HG03066 (cell line): Measurements from ENCODE around the gene ZNF578.
"Not testable (repeated sequence)": the region's sequence is repeated elsewhere in the genome, so short reads cannot be mapped to it uniquely, and the experiment has no call there.

ENCODE experiments used
- ATAC-seq: cut with Tn5 transposase; IDR thresholded peaks from one replicate; pipeline ENCODE4 v1.9.1; 2021; ENCODE audit warnings: low read depth; ENCODE audit not compliant: unreplicated experiment

ZNF578 gene

DNA sequence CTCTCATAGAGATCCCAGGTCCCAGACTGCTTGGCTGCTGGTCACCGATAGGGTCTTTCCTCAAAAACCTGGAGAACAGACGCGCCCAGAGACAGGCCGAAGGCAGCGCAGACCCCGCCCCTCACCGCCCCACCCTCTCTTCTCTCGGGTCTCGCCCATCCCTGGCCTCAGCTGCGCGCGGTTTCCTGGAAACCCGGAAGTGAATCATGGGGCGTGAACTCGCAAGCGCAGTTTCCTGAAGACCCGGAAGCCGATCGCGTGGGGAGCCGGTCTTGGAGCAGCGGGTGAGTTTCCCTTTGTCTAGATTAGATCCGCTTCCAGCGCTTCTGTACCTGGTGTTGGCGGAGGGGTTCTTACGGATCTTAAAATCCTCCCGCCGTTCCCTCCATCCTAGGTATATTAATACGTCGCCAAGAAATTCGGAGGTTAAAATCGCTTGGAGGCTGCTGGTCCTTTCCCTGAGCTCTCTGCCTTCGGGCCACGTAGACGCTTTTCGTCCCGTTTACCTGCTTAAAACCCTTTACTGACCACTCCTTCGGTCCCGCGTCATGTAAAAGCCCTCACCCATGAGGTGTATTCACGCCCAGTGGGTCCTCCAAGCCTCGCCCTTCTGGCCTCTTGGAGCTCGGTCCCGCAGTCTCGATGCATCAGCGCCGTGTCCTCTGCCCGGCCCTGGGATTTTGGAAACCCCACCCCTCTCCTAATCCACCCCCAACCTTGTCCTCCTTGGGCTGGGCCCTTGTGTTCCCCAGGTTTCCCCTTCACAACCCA, at the start of gene ZNF578:
TSS of gene ZNF578 (plus strand) at position 230 of the 771 bp plus-strand sequence. CDS start 48,293 bp downstream, outside the sequence.
- ATAC-seq, result no peak

DNA sequence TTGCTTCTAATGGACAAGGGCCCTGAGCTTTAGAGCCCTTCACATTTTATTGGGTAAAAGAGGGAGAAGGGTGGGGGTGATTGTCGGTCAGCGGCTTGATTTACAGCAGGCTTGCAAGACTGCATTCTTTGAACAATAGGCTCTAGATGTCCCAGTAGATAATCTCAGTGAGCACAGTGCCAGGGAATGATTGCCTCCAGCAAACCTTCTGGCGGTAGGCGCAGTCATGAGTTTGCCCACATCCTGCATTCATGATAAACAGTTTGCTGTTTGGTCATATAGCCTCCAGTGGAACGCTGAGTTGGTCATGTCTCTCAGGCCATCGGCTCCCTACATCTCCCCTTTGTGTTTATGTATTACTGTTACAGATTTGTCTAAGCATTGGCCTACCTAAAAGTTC, 43.1 kb upstream of the ZNF578 start:
- no peak for ATAC-seq

DNA sequence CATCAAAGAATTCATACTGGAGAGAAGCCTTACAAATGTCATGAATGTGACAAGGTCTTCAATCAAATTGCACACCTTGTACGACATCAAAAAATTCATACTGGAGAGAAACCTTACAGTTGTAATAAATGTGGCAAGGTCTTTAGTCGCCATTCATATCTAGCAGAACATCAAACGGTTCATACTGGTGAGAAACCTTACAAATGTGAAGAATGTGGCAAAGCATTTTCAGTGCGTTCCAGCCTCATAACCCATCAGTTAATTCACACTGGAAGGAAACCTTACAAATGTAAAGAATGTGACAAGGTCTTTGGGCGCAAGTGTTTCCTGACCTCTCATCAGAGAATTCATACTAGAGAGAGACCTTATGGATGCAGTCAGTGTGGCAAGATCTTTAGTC, 37.6 kb upstream of the ZNF578 start:
- no peak for ATAC-seq

DNA sequence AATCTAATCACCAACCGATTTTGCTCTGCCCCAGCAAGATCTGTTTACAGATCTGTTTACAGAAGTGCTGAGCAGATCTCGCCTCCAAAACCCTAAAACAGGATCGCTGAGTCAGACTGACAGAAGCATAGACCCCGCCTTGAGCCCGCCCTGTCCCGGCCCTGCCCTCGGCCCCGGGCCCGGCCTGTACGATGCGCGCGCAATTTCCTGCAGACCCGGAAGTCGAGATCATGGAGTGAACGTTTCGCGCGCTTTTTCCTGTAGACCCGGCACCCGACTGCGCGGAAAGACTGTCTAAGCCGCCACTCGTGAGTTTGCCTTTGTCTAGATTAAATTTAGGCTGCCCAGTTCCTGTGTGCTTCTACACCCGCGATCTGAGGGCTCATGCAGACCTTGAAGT, 24.4 kb upstream of the ZNF578 start, which contains the start of gene ZNF534:
TSS of gene ZNF534 (plus strand) at position 212 of the 400 bp plus-strand sequence. CDS start 2,327 bp downstream, outside the sequence.
- no peak for ATAC-seq

DNA sequence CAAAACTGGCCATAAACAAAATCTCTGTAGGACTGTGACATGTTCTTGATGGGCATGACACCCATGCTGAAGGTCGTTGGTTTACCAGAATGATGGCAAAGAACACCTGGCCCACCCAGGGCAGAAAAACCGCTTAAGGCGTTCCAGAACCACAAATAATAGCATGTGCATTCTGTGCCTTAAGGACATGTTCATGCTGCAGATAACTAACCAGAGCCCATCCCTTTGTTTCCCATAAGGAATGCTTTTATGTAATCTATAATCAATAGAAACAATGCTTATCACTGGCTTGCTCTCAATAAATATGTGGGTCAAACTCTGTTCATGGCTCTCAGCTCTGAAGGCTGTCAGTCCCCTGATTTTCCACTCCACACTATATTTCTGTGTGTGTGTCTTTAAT, 11.2 kb upstream of the ZNF578 start:
- no peak for ATAC-seq

DNA sequence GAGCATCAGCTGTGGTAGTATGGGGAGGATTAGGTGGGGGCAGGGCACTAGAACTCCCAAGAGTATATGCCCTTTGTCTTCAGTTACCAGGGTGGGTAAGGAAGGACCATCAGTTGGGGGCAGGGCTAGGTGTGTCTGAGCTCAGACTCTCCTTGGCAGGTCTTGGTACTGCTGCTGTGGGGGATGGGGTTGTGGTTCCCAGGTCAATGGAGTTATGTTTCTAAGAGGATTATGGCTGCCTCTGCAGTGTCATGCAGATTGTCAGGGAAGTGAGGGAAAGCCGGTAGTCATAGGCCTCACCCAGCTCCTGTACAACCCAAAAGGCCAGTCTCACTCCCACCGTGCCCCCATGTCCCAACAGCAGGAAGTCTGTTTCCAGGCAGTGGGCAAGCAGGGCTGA, 8.8 kb upstream of the ZNF578 start:
- no peak for ATAC-seq

DNA sequence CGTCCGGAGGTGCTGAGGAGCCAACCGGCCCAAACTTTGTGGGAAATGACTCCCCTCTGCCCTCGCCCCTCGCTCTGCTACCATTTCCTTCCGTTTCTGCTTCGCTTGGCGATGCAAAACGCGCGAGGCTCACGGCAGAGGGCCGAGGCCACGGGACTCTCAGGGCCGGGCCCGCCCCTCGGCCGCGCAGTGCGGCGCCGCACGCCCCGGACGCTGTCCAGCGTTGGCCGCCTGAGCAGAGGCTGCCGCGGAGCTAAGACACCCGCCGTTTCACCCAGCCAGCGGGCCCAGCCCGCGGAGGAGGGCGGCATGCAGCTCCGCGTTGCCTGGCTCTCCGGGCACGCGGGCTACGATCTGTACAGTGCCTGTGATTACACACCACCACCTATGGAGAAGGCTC, 2.1 kb upstream of the ZNF578 start:
- ATAC-seq, result no peak

DNA sequence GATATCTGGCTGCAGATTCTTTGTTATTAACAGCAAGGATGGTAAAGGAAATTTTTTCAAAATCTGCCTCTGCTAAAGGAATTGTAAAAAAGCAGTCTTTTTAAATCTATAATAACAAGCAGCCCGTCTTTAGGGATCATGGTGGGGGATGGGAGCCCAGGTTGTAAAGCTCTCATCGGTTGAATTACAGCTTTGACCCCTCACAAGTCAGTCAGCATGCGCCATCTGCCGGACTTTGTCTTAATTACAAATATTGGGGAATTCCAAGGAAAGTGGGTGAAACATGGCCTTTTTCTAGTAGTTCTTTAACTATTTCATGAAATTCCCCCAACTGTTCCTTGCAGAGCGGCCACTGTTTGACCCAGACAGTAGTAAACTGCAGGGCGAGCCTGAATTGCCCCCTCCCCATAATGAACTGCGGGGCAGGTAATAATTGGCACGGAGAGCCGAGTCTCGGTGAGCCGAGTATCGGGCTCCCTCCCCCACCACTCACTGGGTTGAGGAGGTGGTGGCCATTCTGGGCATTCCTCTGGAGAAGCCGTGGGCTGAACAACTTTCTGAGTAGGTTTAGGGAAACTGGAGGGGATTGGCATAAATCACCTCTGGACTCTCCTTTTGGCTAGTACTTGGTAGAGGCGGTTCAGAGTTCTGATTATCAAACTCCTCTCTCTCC, 11.6 kb downstream of the ZNF578 start:
- no peak for ATAC-seq

DNA sequence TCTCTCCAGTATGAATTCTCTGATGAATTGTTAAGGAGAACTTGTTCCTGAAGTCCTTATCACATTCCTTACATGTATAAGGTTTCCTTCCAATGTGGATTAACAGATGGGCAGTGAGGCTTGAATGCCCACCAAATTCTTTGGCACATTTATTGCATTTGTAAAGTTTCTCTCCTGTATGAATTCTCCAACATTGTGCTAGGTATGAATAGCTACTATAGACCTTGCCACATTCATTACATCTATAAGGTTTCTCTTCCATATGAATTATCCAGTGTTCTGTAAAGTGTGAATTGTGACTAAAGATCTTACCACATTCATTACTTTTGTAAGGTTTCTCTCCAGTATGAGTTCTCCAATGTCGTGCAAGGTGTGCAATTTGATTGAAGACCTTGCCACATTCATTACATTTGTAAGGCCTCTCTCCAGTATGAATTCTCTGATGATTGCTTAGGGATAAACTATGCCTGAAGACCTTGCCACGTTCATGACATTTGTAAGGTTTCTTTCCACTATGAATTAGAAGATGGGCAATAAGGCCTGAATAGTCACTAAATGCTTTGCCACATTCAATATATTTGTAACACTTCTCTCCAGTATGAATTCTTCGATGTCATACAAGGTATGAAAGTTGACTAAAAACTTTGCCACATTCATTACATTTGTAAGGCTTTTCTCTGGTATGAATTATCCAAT, 20.4 kb downstream of the ZNF578 start:
- ATAC-seq, result no peak

DNA sequence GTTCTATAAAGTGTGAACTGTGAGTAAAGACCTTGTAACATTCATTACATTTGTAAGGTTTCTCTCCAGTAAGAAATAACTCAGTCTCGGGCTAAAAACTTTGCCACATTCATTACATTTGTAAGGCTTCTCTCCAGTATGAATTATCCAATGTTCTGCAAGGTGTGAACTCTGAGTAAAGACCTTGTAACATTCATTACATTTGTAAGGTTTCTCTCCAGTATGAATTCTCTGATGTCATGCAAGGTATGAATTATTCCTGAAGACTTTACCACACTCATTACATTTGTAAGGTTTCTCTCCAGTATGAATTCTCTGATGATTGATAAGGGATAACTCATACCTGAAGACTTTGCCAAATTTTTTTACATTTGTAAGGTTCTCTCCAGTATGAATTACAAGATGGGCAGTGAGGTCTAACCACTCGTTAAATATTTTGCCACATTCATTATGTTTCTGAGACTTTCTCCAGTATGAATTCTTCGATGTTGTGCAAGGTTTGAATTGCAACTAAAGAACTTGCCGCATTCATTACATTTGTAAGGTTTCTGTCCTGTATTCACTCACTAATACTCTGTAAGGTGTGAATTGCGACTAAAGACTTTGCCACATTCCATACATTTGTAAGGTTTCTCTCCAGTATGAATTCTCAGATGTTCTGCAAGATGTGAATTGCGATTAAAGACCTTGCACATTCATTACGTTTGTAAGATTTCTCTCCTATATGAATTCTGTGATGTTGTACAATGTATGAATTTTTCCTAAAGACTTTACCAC, 21.2 kb downstream of the ZNF578 start:
- no peak for ATAC-seq

DNA sequence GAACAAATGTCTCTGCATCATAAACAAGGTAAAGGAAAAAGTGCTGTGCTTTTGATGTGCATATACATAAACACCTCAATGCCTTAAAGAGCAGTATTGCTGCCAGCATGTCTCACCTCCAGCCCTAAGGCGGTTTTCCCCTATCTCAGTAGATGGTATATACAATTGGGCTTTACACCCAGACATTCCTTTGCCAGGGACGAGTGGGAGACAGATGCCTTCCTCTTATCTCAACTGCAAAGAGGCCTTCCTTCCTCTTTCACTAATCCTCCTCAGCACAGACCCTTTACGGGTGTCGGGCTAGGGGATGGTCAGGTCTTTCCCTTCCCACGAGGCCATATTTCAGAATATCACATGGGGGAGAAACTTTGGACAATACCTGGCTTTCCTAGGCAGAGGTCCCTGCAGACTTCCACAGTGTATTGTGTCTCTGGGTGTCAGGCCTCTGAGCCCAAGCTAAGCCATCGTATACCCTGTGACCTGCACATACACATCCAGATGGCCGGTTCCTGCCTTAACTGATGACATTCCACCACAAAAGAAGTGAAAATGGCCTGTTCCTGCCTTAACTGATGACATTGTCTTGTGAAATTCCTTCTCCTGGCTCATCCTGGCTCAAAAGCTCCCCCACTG, 30.9 kb downstream of the ZNF578 start:
- not testable (repeated sequence) for ATAC-seq

DNA sequence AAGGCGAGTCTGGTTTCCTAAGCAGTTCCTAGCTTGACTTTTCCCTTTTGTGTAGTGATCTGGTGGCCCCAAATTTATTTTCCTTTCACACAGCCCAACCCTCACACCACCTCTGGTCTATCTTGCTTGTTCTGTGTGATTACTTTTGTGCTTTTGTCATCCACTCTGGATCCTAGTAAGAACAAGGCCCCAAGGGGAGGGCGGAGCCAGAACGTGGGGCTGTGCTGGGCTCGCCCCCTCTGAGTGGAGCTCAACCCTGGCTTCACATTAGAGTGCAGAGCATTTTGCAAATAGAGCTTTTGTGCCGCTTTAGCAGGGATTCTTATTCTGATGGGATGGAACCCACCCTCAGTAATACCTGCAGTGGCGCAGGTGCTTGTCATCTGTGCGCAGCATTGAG, 31.7 kb downstream of the ZNF578 start:
- ATAC-seq, result not testable (repeated sequence)

DNA sequence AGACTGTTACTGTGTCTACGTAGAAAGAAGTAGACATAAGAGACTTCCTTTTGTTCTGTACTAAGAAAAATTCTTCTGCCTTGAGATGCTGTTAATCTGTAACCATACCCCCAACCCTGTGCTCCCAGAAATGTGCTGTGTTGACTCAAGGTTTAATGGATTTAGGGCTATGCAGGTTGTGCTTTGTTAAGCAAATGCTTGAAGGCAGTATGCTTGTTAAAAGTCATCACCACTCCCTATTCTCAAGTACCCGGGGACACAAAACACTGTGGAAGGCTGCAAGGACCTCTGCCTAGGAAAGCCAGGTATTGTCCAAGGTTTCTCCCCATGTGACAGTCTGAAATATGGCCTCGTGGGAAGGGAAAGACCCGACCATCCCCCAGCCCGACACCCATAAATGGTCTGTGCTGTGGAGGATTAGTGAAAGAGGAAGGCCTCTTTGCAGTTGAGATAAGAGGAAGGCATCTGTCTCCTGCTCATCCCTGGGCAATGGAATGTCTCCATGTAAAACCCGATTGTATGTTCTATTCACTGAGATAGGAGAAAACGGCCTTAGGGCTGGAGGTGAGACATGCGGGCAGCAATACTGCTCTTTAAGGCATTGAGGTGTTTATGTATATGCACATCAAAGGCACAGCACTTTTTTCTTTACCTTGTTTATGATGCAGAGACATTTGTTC, 32.3 kb downstream of the ZNF578 start:
- not testable (repeated sequence) for ATAC-seq

DNA sequence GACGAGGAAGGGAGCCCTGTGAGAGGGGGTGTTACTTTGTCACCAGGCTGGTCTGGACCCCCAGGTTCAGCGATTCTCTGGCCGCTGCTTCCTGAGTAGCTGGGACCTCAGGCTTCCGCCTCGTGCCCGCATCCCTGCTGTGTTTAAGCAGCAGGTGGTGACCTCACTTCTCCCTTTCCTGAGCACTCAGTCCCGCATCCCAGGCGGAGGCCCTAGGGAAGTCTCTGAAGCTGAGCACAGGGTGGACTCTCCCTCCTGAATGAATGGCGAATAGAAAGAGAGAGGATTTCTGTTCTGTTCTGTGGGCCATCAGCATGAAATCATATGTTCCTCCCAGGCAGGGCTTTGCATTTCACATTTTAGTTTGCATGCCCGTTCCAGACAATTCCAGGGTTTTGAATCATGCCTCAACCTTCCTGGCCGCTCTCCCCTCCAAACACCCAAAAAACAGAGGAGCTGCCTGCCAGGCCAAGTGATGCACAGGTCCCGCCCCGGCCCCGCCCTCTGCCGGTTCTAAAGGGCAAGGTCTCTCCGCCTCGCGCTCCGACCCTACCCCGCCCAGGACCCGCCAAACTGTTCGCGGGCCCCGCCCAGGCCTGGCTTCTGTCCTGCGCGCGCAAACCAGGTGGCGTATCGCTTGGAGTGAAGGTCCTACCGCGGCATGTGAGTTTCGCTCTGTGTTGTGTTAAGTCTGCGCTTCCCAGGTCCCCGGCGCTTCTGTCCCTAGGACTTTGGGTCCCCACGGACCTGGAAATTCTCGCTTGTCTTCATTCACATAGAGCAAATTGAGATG, 39.0 kb downstream of the ZNF578 start:
- no peak for ATAC-seq

DNA sequence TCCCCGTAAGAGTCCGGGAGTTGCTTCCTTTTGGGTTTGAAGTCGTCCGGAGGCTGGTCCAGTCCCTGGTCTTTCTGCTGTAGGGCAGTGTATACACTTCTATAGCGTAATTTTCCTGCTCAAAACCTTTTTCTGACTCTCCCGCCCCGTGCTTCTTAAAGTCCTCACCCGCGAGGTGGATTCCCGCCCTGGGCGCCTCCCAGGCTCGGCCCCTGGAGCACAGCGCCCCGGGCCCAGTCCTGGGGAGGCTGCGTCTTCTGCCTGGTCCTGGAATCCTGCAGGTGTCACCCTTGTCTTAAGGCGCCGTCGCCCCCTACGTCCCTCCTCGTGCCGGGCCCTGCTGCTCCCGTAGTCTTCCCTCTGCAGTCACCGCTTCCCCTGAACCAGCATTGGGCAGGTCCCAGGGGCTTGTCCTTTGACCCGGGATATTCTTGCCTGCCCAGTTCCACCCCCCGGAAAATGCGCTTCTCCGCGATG, 39.7 kb downstream of the ZNF578 start:
- no peak for ATAC-seq

DNA sequence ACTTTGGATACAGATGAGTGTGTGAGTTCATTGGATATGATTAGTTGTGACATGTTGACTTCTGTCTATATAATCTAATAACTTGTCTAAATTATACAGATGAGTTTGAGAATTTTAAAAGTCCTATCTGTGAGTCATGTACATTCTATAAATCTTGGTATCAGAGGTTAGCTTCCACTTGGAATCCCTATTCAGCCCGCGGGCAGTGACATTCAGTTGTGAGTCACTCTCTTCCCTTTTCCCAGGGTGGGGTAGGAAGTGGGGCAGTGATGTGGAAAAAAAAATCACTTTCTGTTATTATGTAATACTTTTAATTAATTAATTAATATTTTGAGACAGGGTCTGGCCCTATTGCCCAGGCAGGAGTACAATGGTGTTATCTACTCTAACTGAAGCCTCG, 41.2 kb downstream of the ZNF578 start:
- no peak for ATAC-seq

DNA sequence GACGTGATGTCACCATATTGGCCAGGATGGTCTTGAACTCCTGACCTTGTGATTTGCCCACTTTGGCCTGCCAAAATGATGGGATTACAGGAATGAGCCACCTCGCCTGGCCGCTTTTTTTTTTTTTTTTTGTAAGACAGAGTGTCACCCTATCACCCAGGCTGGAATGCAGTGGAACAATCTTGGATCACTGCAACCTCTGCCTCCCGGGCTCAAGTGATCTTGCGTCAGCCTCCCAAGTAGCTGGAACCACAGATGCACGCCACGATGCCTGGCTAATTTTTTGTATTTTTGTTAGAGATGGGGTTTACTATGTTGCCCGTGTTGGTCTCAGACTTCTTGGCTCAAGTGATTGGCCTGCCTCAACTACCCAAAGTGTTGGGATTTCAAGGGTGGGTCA, 45.2 kb downstream of the ZNF578 start:
- no peak for ATAC-seq

DNA sequence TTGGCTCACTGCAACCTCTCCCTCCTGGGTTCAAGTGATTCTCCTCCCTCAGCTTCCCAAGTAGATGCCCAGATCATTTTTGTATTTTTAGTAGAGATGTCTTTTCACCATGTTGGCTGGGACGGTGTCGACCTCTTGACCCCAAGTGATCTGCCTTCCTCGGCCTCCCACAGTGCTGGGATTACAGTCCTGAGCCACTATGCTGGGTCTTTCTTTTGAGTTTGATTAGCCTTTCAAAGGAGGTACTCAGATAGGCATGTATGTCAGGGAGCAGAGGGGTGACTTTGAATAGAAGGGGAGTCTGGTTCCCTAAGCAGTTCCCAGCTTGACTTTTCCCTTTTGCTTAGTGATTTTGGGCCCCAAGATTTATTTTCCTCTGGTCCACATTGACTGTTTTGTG, 47.1 kb downstream of the ZNF578 start:
- ATAC-seq, result not testable (repeated sequence)

DNA sequence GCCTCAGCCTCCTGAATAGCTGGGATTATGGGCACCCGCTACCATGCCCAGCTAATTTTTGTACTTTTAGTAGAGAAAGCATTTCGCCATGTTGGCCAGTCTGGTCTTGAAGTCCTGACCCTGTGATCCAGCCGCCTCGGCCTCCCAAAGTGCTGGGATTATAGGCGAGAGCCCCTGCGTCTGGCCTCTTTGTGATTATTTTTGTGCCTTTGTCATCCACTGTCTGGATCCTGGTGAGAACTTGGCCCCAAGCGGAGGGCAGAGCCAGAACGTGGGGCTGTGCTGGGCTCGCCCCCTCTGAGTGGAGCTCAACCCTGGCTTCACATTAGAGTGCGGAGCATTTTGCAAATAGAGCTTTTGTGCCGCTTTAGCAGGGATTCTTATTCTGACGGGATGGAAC, 47.6 kb downstream of the ZNF578 start:
- not testable (repeated sequence) for ATAC-seq
